Stimulated activated CD4-positive, alpha-beta T cell treated with anti-CD3 and anti-CD28 coated beads, Interleukin-4, amount 100 ng/mL, for 4 hours (primary cell): ENCODE measurements around the gene C15orf39.
"Not testable (repeated sequence)": the region's sequence is repeated elsewhere in the genome, so short reads cannot be mapped to it uniquely, and the experiment has no call there.

Source experiments
- DNase-seq, 2 experiments: peaks; one replicate each; pipeline ENCODE4 v3.0.0-alpha.2; 2020

The C15orf39 gene

DNA sequence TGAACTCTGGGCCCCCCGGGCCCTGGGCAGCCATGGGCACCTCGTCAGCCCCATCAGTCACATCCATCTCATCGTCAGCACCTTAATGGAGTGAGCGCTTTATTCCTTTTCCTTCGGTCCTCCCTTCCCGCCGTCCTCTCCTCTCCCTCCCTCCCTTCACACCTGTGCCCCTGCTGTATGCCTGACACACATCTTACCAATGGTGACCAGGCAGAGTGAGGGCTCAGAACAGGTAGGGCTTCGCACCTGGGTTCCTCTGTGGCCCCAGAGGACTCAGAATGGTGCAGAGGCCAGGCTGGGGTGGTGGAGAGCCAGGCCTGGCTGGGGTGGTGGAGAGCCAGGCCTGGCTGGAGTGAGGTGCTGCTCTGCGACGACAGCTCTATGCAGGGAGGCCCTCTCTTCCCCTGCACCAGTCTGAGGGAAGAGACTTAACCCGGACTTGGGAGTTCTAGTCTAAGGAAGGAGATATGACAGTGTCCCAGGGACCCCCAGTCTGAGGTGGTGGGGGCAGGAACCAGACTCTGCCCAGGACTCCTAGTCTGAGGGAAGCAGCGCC is 11.6 kb downstream of the C15orf39 start:
- DNase-seq: no peak

DNA sequence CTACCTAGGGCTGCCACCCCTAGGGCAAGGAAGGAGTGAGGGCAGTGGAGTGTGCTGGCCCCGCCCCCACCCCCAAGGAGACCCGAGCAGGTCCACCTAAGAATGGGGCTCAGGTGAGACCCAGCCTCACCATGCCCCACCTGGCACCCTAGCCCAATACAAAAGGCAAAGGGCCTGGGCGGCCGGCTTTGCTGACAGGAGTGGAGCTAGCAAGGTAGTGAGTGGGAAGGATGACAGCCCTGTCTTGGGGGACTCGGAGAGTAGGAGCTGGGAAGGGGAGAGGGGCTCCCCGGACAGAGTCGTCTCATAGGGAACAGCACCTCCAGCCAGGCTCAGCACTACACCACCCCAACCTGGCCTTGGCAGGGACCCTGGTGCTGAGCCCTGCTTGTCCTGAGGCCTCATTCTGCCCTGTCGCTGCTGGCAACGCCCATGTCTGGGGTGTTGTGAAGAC is 12.1 kb downstream of the C15orf39 start:
- no peak for DNase-seq

DNA sequence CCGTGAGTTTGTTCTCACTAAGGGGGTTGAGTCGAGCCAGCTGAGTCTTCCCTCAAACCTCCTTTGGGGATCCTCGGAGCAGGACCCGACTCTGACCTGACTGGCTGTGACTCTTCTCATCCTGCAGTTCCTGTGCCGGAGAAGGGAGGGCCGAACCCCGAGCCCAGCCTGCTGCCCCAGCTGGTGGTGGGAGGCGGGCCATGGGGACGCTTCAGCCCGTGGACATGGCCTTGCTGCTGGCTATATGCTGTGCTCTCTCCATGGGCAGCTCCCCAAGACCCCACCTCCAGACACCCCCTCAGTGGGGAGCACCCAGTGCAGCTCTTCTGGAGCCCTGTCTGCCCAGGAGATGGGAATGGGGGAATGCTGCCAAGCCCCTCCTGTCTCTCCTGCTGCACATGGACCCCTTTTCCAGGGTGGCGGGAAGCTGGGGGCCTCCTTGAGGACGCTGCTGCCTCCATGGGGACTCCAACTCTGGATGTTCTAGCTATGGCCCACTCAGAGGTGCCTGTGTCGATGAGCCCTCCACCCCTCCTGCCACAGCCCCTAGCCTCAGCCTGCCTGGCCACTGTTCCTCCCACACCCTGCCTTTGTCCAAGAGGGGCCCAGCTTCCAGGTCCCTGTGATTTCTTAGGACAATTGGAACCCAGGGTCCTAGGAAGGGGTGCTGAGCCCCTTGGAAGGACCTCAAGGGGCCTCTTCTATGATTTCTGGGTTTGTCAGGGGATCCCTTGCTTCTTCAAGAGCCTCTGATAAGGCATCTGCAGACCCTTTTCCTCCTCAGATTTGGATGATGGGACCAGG is 12.8 kb downstream of the C15orf39 start:
- DNase-seq: no peak

DNA sequence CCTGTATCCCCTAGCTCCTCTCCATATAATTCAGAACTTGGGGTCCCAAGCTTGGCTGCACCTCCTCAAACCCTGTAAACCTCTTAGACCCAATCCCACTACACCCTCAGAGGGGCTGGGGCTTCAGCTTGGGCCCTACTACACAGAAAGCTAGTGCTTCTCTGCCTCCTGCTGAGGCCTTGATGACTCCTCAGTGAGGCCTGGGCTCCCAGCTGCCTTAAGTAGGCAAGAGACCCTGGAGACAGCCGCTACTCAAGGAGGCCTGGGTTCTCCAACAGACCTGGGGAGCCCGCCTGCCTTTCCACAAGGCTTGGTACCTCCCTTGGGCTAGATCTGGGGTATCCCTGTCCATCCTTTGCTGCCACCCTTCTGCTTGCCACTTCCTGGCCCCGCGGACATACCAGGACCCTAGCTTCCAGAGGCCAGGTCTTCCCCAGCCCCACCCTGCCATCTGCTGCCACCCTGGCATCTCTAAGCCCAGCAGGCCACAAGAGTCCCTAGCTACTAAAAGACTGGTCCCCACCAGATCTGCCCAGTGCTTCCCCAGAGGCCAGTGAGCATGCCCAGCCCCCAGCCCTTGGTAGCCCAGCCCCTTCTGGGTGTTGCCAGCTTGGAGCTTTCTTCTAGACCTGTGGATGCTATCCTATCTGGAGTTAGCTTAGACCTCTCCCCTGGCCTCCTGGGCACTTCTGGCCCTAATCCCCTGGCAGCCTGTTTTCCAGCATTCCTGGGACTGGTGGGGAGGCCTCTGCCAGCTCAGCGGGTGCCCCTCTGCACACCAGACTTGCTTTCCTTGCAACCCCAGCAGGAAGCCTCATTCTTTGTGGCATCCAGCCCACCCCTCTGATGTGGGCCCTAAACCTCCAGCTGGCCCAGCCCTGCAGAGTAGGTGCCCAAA is 13.7 kb downstream of the C15orf39 start:
- DNase-seq: no peak

DNA sequence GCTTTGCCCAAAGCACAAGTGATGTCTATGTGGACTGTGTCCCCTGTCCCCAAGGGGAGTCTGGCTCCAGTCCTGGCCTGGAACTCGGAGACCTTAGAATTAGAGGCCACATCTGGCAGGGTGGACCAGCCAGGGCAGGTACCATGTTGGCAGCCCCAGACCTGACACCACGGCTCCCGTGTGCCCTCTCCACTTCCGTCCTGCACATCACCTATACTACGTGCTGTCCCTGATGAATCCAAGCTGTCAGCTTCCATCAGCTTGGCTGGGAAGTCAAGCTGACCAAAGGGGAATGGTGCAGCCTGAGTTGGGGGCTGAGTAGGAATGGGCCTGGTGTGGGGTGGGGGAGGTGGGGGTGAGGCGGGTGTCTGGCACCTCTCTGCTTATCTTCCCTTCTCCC is 15.3 kb downstream of the C15orf39 start:
- DNase-seq: no peak

DNA sequence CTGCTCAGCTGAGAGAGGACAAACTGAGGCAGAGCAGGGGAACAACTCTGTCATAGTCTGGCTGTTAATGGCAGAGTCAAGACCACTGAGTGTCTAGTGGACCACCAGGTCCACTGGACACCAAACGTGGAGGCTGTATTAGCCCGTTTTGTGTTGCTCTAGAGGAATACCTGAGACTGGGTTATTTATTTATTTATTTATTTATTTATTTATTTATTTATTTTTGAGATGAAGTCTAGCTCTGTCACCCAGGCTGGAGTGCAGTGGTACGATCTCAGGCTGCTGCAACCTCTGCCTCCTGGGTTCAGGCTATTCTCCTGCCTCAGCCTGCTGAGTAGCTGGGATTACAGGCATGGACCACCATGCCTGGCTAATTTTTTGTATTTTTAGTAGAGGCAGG is 15.9 kb downstream of the C15orf39 start:
- DNase-seq: not testable (repeated sequence)

DNA sequence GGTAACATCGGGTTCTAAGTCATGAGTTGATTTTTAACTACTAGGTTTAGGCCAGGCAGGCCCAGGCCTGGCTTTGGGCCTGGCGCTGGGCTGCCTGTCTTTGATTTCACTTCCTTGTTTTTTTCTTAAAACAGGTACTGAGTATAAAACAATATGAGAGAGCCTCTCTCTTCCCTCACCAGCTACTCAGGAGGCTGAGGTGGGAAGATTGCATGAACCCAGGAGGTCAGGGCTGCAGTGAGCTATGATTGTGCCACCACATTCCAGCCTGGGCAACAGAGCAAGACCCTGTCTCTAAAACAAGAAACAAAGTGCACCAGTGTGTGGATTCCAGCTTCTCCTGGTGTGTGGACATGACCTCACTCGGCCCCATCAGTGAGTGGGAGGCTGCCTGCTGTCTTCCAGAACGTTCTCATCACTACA is 17.8 kb downstream of the C15orf39 start:
- not testable (repeated sequence) for DNase-seq

DNA sequence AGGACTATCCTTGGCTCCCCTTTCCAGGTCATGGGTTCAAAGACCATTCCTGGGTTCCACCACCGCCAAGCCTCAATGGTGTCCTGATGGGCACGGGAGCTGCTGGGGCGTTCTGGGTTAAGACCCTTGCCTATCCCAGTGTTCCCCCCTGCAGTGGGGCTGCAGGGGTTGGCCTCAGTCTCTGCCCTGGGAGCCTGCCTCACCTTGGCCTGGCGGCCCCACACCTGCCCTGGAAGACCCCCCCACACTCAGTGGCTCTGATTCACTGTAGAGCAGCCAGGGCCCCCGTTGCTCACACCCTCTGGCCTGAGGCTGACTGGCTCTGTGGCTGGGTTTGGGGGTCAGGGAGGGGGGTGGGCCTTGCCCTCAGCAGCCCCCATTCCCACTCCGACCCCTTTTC is 22.0 kb downstream of the C15orf39 start:
- no peak for DNase-seq

DNA sequence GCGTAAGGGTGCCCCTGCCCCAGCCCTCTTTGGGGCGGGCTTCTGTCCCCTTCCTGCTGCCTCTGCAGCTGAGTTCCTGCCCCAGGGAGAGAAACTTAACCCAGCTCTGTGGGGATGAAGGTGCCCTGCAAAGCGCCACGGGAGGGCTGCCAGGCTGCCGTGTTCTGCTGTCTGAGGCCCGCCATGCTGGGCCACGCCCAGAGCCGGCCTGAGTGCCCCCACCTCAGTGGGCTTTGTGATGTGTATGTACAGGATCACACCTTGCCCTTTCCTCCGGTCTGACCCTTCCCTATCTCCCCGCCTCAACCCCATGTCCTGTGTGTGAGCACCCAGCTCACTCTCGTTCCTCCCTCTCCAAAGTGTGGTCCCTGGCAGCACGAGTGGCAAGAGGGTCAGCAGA is 22.6 kb downstream of the C15orf39 start:
- DNase-seq: no peak

DNA sequence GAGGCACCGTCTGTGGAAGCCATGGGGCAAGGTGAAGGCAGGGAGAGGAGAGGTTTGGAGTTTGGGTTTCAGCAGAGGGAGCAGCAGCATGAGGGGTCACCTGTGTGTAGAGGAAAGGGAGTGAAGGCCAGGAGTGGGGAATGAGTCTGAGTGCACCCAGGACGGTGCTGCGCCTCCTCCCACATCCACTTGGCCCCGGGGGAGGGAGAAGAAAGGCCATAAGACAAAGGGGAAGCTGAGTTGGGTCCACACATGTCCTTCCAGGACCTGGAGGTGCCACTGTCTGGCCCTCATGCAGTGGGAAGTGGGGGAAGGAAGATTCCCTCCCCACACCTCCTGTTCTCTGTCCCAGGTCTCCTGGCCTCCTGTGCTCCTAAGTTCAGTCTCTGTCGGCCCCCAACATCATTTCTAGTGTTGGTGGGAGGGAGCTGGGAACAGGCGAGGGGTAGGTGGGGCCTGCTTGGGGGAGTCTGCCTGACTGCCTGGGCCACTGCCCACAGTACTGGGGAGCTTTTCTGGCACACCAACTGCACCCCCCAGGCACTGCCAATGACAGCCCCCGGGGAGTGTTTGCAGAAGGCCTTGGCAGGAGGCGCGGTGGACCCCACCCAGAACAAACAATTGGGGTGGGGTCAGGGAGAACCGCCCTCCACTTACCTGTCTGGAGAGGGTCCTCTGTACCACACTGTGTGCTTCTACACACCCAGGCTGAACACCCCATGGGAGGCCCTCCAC is 23.6 kb downstream of the C15orf39 start:
- DNase-seq: not testable (repeated sequence)

DNA sequence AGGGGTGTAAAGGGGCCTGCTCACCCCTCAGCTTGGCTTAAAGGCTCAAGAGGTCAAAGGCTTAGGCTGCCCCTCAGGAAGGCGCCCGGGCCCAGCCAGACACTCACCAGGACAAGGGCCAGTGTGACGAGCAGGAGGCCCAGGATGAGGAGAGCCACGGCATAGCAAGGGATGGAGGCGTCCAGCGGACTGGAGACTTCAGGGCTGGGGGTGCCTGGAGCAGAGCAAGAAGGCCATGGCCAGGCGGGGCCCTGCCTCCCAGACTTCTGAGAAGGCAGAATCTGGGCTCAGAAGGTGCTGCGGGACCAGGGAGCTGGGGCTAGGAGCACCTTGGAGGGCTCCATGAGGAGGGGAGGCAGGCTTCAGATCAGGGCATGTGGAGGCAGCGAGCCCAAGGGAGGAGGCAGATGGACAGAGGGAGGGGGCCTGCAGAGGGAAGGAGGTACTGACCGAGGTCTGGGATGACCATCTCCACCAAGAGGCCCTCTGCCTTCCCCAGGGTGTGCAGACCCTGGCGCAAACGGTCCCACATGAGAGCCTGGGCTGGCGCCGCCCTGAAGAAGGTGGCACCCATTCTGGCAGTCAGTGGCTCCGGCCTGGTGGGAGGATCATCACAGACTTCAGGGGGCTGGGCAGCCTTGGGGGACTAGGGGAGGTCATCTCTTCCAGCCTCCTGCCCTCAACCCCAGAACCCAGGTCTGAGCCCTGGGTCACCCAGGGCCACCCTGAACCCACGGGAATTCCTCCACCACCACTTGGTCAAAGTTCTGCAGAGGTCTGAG is 24.5 kb downstream of the C15orf39 start:
- no peak for DNase-seq

DNA sequence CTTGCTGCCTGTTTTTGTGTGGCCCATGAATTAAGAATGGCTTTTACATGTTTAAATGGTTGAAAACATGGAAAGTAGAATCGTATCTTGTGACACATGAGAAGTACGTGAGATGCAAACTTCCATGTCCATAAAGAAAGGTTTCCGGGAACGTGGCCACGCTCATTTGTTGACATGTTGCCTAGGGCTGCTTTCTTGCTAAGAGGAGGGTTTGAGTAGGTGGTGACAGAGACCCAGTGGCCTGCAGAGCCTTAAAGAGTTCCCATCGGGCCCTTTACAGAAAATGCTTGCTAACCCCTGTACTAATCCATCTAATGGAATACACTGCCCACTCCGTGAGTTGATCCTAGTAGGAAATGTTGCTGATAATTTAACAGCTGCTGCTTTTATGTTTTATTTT is 25.4 kb downstream of the C15orf39 start:
- not testable (repeated sequence) for DNase-seq

DNA sequence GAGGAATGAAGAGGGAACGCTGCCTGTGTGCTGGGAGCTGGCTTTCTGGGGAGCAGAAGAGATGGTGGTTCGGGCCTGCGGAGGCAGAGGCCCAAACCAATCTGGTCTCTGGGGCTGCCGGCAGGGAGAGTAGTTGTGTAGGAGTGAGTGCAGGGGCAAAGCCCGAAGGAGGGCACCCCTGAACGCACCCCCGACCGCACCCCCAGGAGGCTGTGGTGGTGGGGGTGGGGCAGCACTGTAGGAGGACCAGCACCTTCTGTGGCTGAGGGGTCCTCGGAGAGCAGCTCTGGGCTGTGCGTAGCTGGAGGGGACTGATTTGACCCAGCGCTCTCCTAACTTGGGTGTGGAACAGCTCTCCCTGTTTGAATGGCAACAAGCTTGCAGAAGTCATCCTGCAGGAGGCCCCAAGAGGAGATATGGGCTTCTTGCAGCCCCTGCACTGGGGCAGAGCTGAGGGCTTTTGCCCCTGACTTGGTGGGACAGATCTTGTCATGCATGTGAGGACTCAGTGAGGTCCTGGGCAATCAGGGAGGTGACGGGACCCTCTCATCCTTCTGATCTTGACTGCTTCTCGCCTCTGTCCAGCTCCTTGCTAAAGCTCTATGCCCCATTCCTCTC is 26.1 kb downstream of the C15orf39 start:
- no peak for DNase-seq

DNA sequence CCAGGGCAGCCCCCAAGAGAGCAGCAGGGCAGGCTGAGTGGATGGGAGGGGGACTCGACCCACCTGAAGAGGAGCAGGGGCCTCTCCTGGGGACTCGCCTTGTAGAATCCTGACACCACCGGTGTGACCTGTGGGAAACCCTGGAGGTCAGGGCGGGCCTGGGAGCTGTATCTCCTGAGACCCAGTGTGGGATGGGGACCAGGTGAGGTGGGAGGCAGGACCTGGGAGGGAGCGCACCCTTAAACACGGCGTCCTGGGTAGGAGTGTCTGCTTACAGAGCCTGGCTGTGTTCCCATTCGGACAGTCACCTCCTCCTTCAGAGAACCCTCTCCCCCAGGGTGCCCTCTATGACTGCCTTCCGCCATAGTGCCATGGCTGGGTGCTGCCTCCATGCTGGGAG is 27.1 kb downstream of the C15orf39 start:
- DNase-seq: no peak

DNA sequence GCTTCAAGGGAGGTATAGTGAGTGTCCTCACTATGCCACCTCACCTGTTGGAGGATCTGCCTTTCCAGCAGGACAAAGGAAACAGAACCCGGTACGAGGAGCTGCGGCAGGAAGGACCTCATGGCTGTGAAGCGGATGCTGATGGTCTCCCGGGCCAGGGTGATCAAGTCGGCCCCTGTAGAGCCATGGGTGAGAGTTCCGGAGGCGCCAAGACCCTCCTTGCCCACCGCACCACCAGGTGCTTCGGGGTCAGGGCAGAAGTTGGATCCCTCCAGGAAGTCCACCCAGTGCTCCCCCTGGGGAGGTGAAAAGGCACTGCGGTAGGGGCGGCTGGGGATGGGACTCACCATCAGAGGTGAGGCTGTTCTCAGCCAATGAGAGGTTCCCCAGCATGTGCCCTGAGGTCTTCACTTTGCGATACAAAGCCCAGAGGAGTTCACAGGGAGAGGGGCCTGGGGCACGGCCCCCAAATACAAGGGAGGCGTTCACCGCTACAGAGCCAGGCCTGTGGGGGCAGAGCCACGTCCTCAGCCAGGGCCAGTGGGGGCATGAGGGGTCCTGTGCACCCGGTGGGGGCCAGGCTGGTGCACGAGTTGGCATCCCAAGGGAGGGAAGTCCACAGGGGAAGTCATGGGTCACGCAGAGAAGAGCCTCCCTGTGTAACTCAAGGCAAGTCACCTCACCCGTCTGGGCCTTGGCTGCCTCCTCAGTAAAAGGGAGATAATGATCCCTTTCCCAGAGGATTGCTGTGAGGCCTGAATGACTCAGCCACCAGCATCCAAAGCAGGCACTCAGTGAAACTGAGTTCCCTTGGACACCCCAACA is 27.7 kb downstream of the C15orf39 start:
- DNase-seq: no peak

DNA sequence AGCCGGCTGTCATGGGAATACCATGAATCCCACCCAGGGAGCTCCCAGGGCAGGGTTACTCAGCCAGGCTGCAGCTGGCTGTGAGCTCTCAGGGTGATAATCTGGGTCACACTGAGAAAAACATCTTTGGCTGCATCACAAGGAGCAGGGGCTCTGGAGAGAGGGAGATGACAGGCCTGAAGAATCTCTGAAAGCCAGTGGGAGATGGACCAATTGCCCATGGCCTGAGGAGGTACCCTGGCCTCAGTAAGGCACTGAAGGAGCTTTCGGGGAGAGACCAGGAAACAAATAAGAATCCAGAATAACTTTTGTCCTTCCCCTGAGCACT is 28.3 kb downstream of the C15orf39 start:
- no peak for DNase-seq

DNA sequence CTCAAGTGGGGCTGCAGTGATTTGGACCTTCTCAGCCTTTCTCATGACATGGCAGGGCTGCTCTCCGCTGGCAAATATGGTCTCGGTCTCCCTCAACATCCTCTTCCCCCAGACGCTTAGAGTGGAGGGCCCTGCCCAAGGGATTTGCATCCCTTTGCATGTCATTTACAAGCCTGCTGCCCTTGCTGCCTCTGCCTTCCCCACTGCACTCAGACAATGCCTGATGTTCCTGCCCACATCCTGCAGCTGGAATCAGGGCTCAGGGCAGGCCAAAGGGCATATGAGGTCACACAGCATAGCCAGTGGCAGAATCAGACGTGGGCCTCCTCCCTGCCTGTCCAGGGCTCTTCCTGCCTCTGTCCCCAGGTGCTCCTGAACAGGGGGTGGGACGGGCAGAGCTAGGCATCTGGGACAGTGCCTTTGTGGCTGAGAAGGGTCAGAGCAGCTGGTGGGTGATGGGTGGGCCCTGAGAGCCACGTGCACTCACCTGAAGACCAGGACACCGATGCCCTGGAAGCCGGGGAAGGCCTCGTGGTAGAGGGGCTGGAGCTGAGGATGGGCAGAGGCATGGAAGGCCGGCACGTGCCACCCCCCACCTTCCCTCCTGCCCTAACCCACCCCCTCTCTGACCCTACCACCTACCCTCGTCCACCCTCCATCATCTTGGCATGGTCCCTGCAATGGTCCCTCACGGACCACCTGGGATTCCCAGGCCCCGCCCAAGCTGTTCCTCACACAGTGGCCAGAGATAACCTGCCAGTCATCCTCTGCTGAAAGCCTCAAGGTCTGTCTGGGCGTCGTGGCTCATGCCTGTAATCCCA is 29.1 kb downstream of the C15orf39 start:
- DNase-seq: no peak

DNA sequence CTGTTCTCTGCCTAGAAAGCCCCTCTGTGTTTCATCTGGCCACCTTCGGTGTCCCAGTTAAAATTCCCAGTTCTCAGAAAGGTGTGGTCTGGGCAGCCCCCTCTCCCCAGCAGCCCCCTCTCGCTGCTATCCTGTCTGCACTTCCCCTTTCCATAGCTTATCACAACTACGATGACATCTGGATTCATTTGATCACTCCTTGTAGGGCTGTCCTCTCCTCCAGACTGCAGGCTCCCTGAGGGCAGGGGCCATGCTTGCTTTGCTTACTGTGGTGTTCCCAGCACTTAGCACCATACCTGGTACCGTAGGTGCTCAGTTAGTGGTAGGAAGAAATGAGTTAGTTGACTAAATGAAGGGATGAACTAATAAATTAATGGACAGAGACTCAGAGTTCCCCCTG is 30.2 kb downstream of the C15orf39 start:
- DNase-seq: no peak

DNA sequence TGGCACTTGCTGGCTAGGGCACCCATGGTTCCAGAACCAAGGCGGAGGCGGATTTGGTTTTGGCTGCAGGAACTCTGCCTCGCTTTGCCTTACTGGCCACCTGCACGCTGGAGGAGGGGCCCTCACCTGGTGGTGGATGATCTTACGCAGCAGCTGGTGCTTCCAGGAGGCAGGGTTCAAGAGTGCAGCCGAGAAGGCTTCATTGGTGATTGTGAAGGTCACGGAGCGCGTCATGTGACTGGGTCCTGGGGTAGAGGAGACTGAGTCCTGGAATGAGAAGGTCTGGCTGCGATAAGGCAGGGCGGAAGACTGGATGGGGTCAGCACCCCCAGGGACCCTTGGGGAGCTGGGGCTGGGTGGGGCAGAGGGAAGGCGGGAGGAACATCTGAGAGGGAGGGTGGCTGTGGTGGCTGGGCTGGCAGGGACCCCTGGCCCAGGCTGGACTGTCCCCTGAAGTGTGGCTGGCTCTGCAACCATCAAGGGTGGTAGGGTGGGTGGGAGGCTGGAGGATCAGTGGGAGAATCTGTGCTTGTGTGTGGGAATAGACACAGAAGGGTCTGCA is 30.7 kb downstream of the C15orf39 start:
- no peak for DNase-seq
